Caco-2 (cell line): ENCODE results near the gene ADARB2. TPM values are rescaled to one million over a fixed set of nuclear protein-coding genes. Genes with fewer than 3 reads are reported as not detected.

Source experiments
- BruUV-seq: library from RNA; stranded (reverse); fragments of 400-500 nt; replicated peaks from 2 replicates; lab custom pipeline; 2021; lab: Mats Ljungman, UMichigan
- CTCF ChIA-PET: fragments of 300-600 bp; sonication (Branson Sonifier 250); formaldehyde crosslinking; loops from one replicate; lab custom pipeline; 2022; ENCODE audit warnings: antibody characterized with exemption; lab: Charles Lee
- POLR2A ChIA-PET: fragments of 300-600 bp; sonication (Branson Sonifier 250); formaldehyde crosslinking; loops from one replicate; lab custom pipeline; 2022; ENCODE audit warnings: antibody characterized with exemption; lab: Charles Lee
- DNase-seq, 2 experiments: peaks; one replicate each; pipeline versions ENCODE4 v3.0.0 to v3.0.0-alpha.2; 2020 to 2022
- H3K27me3 ChIP-seq: replicated peaks from 2 replicates; pipeline ENCODE4 v1.6.0; 2011; ENCODE audit warnings: low read length; ENCODE audit not compliant: control insufficient read depth, insufficient read depth
- H3K36me3 ChIP-seq: 2 replicates; pipeline ENCODE4 v1.5.1; 2011; ENCODE audit warnings: low read length; ENCODE audit not compliant: control insufficient read depth, insufficient read depth
- H3K4me1 ChIP-seq: fragments of 250-450 bp; sonication (Bioruptor Pico); 2 replicates; pipeline ENCODE4 v1.5.1; 2020; ENCODE audit warnings: mild to moderate bottlenecking
- H3K4me3 ChIP-seq: 2 replicates; pipeline ENCODE4 v1.5.1; 2011; ENCODE audit warnings: low read depth, mild to moderate bottlenecking, control low read depth, low read length
- H3K9me3 ChIP-seq: fragments of 250-450 bp; sonication (Bioruptor Pico); 2 replicates; pipeline ENCODE4 v1.5.1; 2020; ENCODE audit warnings: mild to moderate bottlenecking, moderate library complexity
- H3K27ac Mint-ChIP-seq: one replicate; pipeline ENCODE4 v1.8.0; 2022; ENCODE audit warnings: mixed read lengths; ENCODE audit not compliant: unreplicated experiment
- H3K27me3 Mint-ChIP-seq: one replicate; pipeline ENCODE4 v1.8.0; 2022; ENCODE audit warnings: mixed read lengths; ENCODE audit not compliant: insufficient read depth, unreplicated experiment
- H3K36me3 Mint-ChIP-seq: one replicate; pipeline ENCODE4 v1.8.0; 2022; ENCODE audit warnings: mild to moderate bottlenecking, mixed read lengths; ENCODE audit not compliant: insufficient read depth, unreplicated experiment
- H3K4me1 Mint-ChIP-seq: one replicate; pipeline ENCODE4 v1.8.0; 2022; ENCODE audit warnings: low read depth, mixed read lengths; ENCODE audit not compliant: unreplicated experiment
- H3K4me3 Mint-ChIP-seq: one replicate; pipeline ENCODE4 v1.8.0; 2022; ENCODE audit warnings: mild to moderate bottlenecking, moderate library complexity, mixed read lengths; ENCODE audit not compliant: unreplicated experiment
- H3K9me3 Mint-ChIP-seq: one replicate; pipeline ENCODE4 v1.8.0; 2022; ENCODE audit warnings: mixed read lengths; ENCODE audit not compliant: unreplicated experiment
- CTCF ChIP-seq, 2 experiments: fragments of 200-600 bp in 1 of 2; IDR thresholded peaks; 1 replicate in 1 of 2; 2 replicates in 1 of 2; pipeline versions ENCODE4 v1.5.1 to v1.8.0; 2011 to 2022; ENCODE audit warnings: antibody characterized with exemption in 1 of 2, control low read depth in 1 of 2, inconsistent platforms in 1 of 2, low read depth in 1 of 2, low read length in 1 of 2, mild to moderate bottlenecking in 1 of 2, moderate library complexity in 1 of 2; ENCODE audit not compliant: insufficient read depth in 1 of 2, severe bottlenecking in 1 of 2, unreplicated experiment in 1 of 2
- intact Hi-C: fragments of 100-400 bp; cut with micrococcal nuclease; formaldehyde crosslinking; loops from one replicate; pipeline ENCODE4 v1.10.0; 2022; ENCODE audit not compliant: unreplicated experiment
- total RNA-seq: library from RNA; stranded (reverse); gene quantifications from 2 replicates; pipeline ENCODE4 v1.2.3, GENCODE V29; 2022

Gene ADARB2
- total RNA-seq, 1 experiment from 2014 or later: 0.27 TPM

GRCh38 chr10:1673568-1674345, 63.6 kb downstream of the ADARB2 start:
- TF ChIP-seq CTCF (IDR thresholded peaks at IDR 0.05; ENCODE audit: insufficient read depth in 1 of 2, low read depth in 1 of 2, low read length in 1 of 2, severe bottlenecking in 1 of 2, unreplicated experiment in 1 of 2): no peak
- Histone ChIP-seq H3K9me3 (no peaks in the 10 kb centered on the region), H3K36me3 (no peaks in the 10 kb centered on the region), H3K4me3 (no peak overlapping the region), H3K4me1 (no peaks in the 10 kb centered on the region), H3K27me3 (no peaks in the 10 kb centered on the region; the same call in none of the 2 replicates)
- no peaks in the 10 kb centered on the region for H3K9me3 Mint-ChIP-seq
- ChIA-PET CTCF (no interaction called here), POLR2A (no interaction called here)
- peaks cover 23% of the 10 kb centered on the region for H3K27me3 Mint-ChIP-seq
- H3K4me3 Mint-ChIP-seq: no peak overlapping the region
- no peak overlapping the region for H3K27ac Mint-ChIP-seq
- no peak for DNase-seq
- BruUV-seq: no TSS peak
- no peaks in the 10 kb centered on the region for H3K36me3 Mint-ChIP-seq
- intact Hi-C loops: no loop called here
- H3K4me1 Mint-ChIP-seq: no peaks in the 10 kb centered on the region

- Histone ChIP-seq H3K27me3 (no peaks in the 10 kb centered on the region; the same call in none of the 2 replicates), H3K4me1 (no peaks in the 10 kb centered on the region), H3K36me3 (no peaks in the 10 kb centered on the region), H3K4me3 (no peak overlapping the region), H3K9me3 (no peaks in the 10 kb centered on the region)
- no TSS peak for BruUV-seq
- H3K36me3 Mint-ChIP-seq: no peaks in the 10 kb centered on the region
- POLR2A ChIA-PET: no interaction called here
- H3K4me1 Mint-ChIP-seq: no peaks in the 10 kb centered on the region
- TF ChIP-seq CTCF (IDR thresholded peaks at IDR 0.05; ENCODE audit: insufficient read depth in 1 of 2, low read depth in 1 of 2, low read length in 1 of 2, severe bottlenecking in 1 of 2, unreplicated experiment in 1 of 2): no peak
- H3K27me3 Mint-ChIP-seq: peaks cover 18% of the 10 kb centered on the region
- H3K4me3 Mint-ChIP-seq: no peak overlapping the region
- no peaks in the 10 kb centered on the region for H3K9me3 Mint-ChIP-seq
- CTCF ChIA-PET: no interaction called here
- intact Hi-C loops: no loop called here
- no peak overlapping the region for H3K27ac Mint-ChIP-seq
- no peak for DNase-seq
Measured at GRCh38 chr10:1672001-1672781, 65.1 kb downstream of the ADARB2 start.

- TF ChIP-seq CTCF (IDR thresholded peaks at IDR 0.05; ENCODE audit: insufficient read depth in 1 of 2, low read depth in 1 of 2, low read length in 1 of 2, severe bottlenecking in 1 of 2, unreplicated experiment in 1 of 2): no peak
- Histone ChIP-seq H3K4me1 (no peaks in the 10 kb centered on the region), H3K36me3 (no peaks in the 10 kb centered on the region), H3K4me3 (no peak overlapping the region), H3K9me3 (no peaks in the 10 kb centered on the region), H3K27me3 (no peaks in the 10 kb centered on the region; the same call in none of the 2 replicates)
- intact Hi-C loops: no loop called here
- BruUV-seq: no TSS peak
- peaks cover 15% of the 10 kb centered on the region for H3K27me3 Mint-ChIP-seq
- no peak overlapping the region for H3K4me3 Mint-ChIP-seq
- no peak for DNase-seq
- CTCF ChIA-PET: no interaction called here
- POLR2A ChIA-PET: no interaction called here
- no peak overlapping the region for H3K27ac Mint-ChIP-seq
- no peaks in the 10 kb centered on the region for H3K4me1 Mint-ChIP-seq
- H3K9me3 Mint-ChIP-seq: no peaks in the 10 kb centered on the region
- H3K36me3 Mint-ChIP-seq: no peaks in the 10 kb centered on the region
Measured at GRCh38 chr10:1671366-1672000, 65.8 kb downstream of the ADARB2 start.
